Superior temporal gyrus (tissue), 1 donor: ENCODE results near the gene WIPF2.

Source experiments
- DNase-seq: peaks from one replicate; pipeline ENCODE4 v3.0.0-alpha.2; 2016; ENCODE audit errors: extremely low spot score

The WIPF2 gene

DNA sequence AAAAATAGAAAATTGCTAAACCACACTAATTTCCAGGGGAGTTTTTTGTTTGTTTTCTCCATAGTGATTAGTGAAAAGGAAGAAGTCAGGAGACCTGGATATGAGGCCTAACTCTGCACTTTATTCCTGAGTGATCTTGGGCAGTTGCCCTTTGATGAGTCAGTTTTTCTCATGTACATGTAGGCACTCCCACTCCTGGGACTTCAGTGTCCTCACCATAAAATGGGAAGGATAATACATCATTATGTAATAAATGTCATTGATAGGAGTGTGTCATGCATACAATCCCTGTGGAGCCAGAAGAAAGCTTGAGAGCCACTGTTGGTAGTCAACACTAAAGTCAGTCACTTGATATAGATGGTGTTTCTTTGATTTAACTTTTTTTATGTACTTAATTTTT is 32.5 kb downstream of the WIPF2 start:
- DNase-seq = peak; percentile 57

DNA sequence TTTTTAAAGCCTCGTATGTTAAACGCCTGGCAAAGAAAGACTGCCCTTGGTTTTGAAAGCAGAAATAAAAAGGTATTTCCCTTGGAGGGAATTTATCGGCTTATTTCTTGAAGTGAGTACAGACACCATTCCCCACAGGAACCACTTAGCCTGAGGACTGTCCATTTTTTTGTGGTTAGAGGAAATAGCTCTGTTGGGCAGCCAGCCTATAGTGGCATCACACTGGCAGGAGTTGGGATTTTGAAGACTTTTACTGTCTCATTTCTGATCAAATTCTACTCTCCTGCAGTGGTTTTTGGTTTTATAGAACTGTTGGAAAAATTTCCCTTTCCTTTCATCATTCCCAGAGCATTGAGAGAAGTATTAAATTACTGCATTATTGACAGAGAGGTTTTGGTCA is 34.5 kb downstream of the WIPF2 start:
- no peak for DNase-seq

DNA sequence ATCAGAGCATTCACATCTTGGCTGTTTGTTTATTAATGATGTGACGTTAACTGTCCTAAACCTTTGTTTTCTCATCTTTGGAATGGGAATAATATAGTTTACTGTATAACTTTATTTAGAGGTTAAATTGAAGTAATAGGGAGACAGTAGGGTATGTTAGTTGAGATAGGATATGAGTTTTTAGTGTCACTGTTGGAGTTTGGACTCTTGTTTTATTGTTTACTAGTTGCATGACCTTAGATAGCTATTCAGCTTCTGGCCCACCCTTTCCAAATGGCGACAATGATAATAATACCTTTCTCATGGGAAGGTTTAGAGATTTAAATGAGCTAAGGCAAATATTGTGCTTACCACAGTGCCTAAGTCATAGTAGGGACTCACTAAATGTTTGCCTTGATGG is 40.4 kb downstream of the WIPF2 start:
- no peak for DNase-seq

DNA sequence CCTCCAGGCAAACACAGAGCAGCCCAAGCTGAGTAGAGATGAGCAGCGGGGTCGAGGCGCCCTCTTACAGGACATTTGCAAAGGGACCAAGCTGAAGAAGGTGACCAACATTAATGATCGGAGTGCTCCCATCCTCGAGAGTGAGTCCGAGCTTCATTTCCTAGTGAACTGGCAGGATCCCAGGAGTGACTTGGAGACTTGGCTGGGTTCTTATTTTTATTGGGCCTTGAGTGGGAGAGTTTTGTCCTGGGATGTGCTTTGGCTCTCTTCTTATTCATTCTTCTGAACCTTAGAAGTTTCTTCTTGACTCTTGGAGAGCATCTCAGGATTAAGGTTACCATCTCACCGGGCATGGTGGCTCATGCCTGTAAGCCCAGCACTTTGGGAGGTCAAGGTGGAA is 41.4 kb downstream of the WIPF2 start:
- DNase-seq = no peak

DNA sequence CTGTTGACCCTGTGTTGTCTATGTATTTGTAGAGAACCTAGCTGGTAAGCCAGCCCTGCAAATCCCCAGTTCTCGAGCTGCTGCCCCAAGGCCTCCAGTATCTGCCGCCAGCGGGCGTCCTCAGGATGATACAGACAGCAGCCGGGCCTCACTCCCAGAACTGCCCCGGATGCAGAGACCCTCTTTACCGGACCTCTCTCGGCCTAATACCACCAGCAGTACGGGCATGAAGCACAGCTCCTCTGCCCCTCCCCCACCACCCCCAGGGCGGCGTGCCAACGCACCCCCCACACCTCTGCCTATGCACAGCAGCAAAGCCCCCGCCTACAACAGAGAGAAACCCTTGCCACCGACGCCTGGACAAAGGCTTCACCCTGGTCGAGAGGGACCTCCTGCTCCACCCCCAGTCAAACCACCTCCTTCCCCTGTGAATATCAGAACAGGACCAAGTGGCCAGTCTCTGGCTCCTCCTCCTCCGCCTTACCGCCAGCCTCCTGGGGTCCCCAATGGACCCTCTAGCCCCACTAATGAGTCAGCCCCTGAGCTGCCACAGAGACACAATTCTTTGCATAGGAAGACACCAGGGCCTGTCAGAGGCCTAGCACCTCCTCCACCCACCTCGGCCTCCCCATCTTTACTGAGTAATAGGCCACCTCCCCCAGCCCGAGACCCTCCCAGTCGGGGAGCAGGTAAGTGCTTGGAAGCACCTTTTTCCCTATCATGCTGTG is 45.5 kb downstream of the WIPF2 start:
- no peak for DNase-seq

DNA sequence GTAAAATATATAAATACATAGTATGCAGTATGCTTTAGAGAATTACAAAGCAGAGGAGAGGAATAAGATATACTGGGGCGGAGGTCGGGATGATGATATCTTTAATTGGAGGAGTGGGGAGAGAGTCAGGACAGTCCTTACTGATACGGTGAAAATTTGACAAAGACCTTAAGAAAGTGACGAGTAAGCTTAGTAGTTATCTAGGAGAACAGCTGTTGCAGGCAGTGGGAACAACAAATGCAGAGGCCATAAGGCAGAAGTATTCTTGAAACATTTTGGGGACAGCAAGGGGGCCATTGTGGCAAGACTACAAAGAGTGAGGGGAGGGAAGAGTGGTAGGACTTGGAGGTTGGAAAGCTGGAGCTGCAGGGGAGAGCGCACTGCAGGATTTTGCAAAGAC is 46.2 kb downstream of the WIPF2 start:
- DNase-seq = no peak

DNA sequence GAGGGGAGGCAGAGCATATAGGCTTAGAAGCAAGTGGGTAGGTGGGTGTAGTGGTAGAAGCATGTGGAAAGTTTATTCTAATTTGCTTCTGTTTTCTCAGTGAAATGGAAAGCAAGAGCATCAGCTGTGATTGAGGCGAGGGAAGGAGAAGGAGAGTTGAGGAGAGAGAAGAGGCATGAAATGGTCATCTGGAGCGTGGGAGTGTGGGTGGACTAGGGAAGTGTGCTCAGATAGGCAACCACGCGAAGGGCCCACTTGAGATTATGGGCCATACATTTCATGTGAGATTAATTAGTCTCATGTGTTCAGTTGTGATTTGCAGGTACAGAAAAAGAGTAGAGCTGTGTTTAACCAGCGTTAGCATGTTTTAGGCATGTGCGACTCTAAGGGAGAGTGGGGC is 47.8 kb downstream of the WIPF2 start:
- DNase-seq = no peak

DNA sequence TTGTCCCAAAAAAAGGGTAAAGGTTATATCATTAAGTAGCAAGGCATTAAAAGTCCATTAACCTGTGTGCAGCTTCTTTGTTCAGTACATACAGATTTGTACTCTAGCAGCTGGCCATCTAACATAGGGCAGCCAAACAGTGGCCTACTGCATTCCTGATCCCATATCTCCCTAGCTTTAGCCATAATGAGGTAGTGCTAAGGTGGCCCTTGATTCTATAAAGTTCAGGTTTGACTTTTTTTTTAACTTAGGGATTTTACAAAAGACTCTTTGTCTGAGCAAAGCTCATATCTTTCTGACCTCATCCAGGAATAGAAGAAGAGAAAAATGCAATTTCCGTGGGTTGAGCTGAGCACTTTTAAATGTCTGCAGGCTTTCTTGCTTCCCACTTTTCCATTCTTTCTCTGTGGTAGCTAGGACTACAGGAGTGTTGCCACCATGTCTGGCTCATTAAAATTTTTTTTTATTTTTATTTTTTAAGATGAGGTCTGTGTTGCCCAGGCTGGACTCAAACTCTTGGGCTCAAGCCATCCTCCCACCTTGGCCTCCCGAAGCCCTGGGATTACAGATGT is 49.1 kb downstream of the WIPF2 start:
- no peak for DNase-seq

DNA sequence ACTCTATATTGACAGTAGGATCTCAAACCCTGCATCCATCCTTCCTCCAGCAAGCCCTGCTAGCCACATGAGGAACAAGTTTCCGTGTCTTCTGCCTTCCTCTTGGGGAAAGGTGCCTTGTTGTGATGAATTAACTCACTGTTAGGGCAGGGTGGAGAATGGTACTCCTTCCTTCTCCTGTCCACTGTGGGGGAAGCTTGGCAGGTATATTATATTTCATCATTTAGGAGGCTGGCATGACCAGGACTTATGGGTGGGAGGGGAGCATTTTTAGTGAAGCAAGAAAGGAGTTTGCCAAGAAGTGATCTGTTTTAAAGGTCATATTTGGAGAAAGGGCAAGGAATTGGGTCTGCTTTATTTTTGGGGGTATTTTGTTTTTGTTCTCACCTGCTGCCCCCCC is 59.3 kb downstream of the WIPF2 start:
- DNase-seq = no peak

DNA sequence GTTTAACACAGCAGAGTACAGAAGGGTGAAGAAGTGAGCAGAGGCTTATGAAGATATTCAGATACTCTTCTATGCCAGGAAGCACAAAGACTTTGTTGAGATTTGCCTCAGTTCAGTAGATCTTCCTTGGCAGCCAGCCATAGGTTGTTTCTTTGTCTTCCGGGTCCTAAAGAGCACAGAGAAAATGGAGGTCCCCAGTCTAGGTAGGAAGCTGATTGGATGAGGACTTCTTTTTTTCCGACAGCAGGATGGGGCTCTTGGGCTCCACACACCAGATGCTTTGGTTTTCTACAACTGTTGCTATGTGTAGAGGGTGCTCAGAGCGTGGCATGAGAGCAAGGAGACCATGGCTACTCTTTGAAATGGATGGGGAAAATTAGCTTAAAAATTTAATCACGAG is 60.3 kb downstream of the WIPF2 start:
- no peak for DNase-seq

DNA sequence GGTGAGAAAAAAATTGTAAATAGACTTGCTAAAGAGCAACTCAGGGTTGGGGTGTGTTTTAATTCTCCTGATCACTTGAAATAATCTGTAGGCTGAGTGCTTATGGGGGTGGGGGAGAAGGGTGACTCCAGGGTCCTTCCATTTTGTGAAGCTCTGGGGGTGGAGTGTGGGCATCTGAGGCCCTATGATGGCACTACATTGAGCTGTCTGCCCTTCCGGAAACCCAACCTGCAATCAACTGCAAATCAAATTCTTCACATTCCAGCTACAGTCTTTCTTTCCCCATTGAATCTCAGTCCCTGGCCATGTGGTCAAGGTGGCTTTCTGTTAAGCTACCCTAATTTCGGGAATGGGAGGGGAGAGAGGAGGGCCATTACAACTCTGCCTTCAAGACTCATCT is 62.6 kb downstream of the WIPF2 start:
- no peak for DNase-seq

DNA sequence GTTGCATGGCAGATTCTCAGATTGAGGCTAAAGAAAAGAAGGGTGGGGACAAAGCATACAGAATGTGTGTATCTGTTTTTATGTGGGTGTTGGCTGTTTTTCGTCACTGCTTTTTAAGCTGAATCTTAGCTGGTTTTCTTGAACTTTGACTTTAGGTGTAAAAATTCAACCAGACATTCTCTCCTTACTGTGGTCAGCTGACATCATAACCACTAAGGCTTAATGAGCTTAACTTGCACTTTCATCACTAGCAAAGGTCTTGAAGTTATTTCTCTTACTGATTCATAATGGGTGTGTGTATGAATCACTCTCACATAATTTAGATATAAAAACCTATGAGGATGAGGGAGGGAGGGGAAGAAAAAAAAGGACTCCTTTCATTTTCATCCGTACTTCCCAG is 64.6 kb downstream of the WIPF2 start:
- no peak for DNase-seq

DNA sequence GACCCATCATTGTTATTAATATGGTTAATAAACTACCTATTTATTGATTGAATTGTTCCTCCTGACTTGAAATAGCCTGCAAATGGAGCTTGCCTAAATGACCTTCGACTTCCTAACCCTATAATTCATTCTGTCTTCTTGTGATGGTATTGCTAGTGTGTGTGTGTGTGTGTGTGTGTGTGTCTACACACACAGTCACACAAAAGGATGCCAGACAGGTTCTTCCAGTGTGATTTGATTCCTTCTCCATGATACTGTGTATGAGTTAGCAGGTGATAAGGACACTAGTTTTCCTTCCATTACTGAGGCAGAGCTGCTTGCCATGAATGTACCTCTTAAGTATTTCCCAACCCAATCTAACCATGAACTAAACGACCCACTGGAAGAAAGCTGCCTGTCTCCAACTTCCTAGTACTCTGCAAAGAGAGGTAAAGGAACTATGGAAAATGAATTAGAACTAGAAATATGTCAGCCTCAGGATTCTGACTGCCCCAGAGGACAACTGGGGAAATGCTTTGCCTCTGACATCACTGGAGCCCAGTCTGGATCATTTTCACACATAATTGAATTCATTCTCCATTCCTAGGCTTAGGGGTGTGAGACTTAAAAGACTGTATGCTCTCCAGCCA is 65.1 kb downstream of the WIPF2 start:
- no peak for DNase-seq

DNA sequence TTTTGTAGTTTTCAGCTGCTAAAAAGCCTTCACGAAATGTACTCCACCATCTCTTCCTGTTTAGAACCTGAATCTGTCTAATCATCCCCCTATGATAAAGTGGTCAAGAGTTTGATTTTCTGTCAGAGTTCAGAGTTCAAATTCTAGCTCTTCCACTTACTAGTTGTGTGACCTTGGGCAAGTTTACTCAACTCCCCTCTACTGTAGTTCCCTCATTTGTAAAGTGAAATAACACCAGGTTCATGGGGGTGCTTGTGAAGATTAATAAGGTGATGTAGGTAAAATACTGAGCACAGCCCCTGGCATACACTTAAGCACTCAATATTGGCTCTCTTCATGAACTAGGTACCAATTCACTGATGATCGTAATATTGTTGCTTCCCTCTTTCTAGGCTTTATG is 67.4 kb downstream of the WIPF2 start:
- DNase-seq = no peak

DNA sequence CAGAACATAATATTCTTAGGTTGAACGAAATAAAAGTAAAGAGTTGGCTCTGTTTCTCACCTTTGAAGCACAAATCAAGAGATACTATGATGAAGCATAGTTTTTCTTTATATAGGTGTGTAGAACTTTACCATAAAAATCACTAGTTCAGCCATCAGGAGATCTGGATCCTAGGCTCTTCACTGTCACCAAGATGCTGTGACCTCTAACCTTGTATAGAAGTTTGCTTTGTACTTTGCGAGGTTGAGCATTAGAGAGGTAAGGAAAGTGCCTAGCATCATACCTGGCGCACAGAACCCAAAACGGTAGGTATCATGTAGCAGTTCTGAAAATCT is 68.0 kb downstream of the WIPF2 start:
- no peak for DNase-seq

DNA sequence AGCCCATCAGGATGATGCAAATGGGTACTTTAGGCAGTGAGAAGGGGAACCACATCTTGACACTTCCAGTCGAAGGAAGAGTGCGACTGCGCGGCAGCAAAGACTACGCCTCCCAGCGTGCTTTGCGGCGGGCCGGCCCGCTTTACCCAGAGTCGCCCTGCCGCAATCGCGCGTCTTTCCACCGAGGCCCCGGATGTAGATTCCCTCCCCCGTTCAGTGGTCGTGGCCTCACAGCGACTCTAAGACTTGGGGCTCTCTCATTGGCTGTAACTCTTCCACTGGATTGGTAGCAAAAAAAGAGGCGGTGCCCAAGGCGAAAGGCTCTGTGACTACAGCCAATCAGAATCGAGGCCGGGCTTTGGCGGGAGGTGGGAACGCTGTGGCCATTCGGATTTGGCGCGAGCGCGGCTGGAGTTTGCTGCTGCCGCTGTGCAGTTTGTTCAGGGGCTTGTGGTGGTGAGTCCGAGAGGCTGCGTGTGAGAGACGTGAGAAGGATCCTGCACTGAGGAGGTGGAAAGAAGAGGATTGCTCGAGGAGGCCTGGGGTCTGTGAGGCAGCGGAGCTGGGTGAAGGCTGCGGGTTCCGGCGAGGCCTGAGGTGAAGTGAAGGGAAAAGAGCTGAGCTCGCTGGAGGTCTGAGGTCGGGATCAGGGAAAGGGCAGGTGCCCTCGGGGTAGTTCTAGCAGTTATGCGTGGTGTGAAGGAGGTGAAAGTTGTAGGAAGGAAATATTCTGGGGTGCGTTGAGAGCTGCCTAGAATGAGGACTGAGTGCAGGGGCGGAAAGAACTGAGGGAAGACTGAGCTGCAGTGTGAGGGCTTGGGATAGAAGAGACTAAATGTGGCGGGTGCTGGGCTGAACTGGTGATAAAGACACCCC is 68.6 kb downstream of the WIPF2 start, which contains the start of gene CDC6:
TSS of gene CDC6 (plus strand) at position 386 of the 876 bp plus-strand sequence. CDS start 1,542 bp downstream, outside the sequence.
- peak; percentile 100 for DNase-seq

DNA sequence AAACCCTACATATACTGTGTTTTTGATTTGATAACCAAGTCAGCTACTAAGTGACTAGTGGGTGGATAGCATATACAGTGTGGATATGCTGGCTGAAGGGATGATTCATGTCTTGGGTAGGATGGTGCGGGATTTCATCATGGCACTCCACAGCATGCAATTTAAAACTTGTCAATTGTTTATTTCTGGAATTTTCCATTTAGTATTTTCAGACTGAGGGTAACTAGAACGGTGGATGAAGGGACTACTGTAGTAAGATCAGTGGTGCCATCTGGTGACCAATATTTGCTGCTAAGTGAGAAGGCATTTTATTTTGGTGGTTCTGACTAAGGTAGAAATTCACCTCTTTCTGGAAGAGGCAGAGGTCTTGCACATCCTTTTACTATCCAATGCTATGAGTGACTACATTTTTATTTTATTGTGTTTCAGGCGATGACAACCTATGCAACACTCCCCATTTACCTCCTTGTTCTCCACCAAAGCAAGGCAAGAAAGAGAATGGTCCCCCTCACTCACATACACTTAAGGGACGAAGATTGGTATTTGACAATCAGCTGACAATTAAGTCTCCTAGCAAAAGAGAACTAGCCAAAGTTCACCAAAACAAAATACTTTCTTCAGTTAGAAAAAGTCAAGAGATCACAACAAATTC is 71.7 kb downstream of the WIPF2 start:
- peak; percentile 88 for DNase-seq

DNA sequence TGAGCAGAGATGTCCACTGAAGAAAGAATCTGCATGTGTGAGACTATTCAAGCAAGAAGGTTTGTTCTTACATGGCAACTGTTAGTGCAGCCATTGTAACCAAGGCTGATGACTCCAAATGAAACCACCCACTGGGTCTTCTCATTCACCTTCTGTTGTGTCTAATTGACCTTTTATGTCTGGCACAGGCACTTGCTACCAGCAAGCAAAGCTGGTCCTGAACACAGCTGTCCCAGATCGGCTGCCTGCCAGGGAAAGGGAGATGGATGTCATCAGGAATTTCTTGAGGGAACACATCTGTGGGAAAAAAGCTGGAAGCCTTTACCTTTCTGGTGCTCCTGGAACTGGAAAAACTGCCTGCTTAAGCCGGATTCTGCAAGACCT is 72.2 kb downstream of the WIPF2 start:
- DNase-seq = no peak

DNA sequence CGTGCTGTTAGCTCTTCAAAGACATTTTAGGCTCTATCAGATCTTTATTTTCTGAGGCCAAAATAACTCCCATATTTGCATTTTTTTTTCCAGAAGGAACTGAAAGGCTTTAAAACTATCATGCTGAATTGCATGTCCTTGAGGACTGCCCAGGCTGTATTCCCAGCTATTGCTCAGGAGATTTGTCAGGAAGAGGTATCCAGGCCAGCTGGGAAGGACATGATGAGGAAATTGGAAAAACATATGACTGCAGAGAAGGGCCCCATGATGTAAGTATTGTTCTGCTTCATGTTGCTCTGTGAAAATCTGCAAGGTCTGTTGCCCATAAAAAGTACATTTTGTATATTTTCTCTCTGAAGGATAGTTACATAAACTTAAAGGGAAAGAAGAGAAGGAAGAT is 74.3 kb downstream of the WIPF2 start:
- no peak for DNase-seq

DNA sequence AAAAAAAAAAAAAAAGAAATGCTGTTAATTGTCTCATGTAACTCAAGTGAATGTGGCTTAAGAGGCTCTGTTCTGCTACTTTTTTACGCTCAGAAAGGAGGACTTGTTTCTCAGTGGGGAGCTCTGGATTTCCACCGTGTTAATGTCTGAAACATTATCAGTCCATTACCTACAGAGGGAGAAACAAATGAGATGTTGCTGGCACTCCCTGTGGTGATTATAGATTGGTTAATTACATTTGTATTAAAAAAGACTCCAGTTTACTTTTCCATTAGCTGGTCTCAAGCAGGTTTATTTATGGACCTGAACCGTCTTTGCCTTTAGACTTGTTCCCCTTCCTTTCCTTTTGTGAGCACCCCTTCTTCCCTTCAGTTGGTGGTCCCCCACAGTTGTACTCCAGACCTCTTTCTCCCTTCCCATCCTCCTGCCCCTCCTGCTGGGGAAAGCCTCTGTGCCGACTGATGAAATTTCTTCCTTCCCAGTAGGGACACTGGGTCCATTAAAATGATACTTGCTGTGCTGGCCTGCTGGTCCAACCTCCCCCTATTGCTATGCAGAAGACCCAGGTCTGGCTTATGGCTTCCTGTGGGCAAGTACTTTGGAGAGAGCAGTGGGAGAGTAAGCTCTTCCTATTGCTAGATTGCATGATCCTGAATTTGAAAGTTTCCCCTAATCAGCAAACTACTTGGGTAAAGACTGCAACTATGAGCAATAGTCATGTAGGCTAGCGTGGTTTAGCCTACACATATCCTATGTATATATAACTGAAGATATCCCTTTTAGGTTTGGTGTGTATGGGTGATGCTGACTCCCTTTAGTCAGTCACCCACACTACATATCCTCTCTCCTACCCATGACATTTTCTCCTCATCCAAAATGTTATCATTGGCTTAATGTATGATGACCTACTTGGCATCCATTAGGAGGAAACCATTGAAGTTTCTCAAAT is 76.7 kb downstream of the WIPF2 start:
- DNase-seq = no peak

DNA sequence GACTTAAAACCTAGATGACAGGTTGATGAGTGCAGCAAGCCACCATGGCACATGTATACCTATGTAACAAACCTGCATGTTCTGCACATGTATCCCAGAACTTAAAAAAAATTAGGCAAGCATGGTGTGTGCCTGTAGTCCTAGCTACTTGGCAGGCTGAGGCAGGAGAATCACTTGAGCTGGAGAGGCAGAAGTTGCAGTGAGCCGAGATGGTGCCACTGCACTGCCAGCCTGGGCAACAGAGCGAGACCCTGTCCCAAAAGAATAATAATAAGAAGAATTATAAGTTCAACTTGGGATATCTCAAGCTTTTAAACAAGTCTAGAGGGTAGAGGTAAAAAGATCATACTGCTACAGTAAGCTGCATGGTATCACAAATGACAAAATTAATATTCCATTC is 78.4 kb downstream of the WIPF2 start:
- DNase-seq = no peak
